ENCODE results near the gene BRCC3. TPM values are rescaled to one million over a fixed set of nuclear protein-coding genes. Genes with fewer than 3 reads are reported as not detected.
A peak's percentile ranks its signal among the peaks of the same experiment; 100 is the strongest.

BRCC3 gene
- total RNA-seq, 1 donor from 2014 or later: 31.4 TPM

DNA sequence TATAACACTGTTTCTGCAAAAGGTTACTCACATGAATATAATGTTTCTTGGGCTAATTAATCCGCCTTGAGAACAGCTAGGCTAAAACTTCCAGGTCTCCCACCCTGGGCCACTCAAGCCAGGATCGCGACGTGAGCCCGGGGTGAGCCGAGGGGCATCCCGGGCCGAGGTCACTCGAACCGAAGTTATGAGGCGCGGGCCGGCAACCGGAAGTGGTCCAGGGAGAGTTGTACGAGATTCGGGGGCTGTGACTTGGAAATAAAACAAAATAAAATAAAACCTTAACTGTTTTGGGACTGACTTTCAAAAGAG lies 689 bp upstream of the BRCC3 start:
- Mint-ChIP-seq H3K27me3 (ENCODE audit: low read depth) (no peaks in the 10 kb centered on the region), H3K9me3 (no peaks in the 10 kb centered on the region), H3K4me1 (peaks cover 36% of the 10 kb centered on the region), H3K27ac (ENCODE audit: unreplicated experiment) (peak overlapping the region; percentile 86), H3K36me3 (ENCODE audit: low read depth) (peaks cover 4% of the 10 kb centered on the region), H3K4me3 (peak overlapping the region; percentile 85)
- DNase-seq (ENCODE audit: low read depth, low spot score): no peak
- TF ChIP-seq, protein P1, sequence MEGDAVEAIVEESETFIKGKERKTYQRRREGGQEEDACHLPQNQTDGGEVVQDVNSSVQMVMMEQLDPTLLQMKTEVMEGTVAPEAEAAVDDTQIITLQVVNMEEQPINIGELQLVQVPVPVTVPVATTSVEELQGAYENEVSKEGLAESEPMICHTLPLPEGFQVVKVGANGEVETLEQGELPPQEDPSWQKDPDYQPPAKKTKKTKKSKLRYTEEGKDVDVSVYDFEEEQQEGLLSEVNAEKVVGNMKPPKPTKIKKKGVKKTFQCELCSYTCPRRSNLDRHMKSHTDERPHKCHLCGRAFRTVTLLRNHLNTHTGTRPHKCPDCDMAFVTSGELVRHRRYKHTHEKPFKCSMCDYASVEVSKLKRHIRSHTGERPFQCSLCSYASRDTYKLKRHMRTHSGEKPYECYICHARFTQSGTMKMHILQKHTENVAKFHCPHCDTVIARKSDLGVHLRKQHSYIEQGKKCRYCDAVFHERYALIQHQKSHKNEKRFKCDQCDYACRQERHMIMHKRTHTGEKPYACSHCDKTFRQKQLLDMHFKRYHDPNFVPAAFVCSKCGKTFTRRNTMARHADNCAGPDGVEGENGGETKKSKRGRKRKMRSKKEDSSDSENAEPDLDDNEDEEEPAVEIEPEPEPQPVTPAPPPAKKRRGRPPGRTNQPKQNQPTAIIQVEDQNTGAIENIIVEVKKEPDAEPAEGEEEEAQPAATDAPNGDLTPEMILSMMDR (conservative IDR thresholded peaks at IDR 0.05): no peak

DNA sequence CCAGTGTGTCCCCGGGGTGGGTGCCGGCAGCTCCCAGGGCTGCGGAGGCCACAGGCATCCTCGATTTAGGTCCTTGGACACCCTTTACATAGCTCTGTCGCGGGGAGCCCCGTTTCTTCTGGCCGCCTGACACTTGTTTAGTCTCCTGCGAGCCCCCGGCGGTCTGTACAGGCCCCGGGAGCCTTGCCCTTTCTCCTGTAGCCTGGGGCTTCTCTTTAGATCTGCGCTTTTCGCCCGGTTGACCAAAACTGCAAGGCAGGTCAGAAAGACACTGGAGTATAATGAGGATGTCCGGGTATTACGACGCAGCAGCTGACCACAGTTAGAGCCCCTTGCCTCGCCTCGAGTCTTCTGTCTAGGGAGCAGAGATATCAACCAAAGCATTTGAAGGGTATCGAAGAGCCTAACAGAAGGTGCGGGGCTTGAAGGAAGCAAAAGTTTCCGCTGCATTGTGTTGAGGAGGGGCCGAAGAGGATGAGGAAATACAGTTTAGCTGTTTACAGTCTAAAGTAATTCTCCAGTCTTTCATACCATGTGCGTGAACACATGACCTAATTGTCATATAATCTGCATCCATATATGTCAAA lies 479 bp downstream of the BRCC3 start:
- Mint-ChIP-seq H3K36me3 (ENCODE audit: low read depth) (peaks cover 4% of the 10 kb centered on the region), H3K27me3 (ENCODE audit: low read depth) (no peaks in the 10 kb centered on the region), H3K9me3 (no peaks in the 10 kb centered on the region), H3K4me3 (peak overlapping the region; percentile 94), H3K4me1 (peaks cover 36% of the 10 kb centered on the region), H3K27ac (ENCODE audit: unreplicated experiment) (peak overlapping the region; percentile 94)
- DNase-seq (ENCODE audit: low read depth, low spot score): peak; percentile 6
- TF ChIP-seq, protein P1 (conservative IDR thresholded peaks at IDR 0.05): no peak

DNA sequence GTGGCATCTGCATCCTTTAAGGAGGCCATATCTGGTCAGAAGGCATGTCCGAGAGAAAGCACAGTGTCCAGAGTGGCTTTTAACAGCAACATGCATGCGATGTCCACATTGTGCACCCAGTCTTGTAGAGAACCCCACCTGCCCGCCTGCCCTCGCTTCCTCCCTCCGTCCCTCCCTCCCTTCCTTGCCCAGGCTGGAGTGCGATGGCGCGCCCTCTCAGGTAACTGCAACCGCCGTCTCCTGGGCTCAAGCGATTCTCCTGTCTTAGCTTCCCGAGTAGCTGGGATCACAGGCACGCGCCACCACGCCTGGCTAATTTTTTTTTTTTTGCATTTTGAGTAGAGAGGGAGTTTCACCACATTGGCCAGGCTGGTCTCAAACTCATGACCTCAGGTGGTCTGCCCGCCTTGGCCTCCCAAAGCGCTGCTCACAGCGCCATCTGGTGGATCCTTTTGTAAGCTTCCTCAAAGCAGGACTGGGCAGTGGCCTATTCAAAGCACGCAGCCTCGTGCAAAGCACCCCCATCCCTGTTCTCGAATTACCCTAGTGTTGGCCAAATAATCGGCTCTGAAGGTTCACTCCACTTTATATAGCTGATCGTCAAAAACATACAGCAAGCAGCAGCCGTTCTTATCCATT lies 15.0 kb downstream of the BRCC3 start:
- no peaks in the 10 kb centered on the region for H3K27me3 Mint-ChIP-seq (ENCODE audit: low read depth)
- DNase-seq (ENCODE audit: low read depth, low spot score): peak; percentile 14
- H3K27ac Mint-ChIP-seq (ENCODE audit: unreplicated experiment): no peak overlapping the region
- peaks cover 6% of the 10 kb centered on the region for H3K9me3 Mint-ChIP-seq
- H3K36me3 Mint-ChIP-seq (ENCODE audit: low read depth): peaks cover 27% of the 10 kb centered on the region
- H3K4me3 Mint-ChIP-seq: no peak overlapping the region
- TF ChIP-seq, protein P1 (conservative IDR thresholded peaks at IDR 0.05): peak; percentile 56
- H3K4me1 Mint-ChIP-seq: no peaks in the 10 kb centered on the region

DNA sequence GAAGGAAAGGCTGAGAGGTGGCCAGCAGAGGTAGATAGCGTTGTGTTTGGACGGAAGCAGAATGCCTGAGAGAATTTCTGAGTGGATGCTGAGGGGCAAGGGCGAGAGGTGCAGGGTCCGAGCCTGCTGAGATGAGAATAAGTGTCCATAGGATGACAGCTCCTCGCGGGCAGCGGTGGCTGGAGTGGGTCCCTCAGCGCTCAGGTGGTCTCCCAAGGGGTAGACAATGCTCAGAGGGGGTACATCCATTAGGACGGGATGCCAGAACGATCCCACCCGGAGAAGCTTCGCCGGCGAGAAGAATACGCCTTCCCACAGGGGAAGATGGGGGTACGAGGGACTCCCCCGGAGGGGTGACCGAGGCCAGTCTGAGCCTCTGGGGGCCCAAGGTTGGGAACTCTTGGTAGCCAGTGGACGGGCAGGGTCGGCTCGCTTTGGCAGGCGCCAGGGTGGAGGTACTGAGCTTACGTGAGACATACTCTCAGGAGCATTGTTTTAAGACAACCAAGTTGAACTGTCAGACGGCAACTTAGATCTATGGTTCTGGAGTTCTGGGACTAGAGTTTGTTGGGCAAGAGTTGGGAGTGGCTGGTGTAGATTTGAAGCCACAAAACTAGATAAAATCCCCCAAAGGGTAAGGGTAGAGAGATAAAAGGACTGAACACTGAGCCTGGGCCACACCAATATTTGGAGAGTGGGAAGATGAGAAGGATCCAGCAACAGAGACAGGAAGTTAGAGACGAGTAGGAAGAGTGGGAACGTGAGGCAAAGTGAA lies 15.8 kb downstream of the BRCC3 start:
- Mint-ChIP-seq H3K27ac (ENCODE audit: unreplicated experiment) (no peak overlapping the region), H3K27me3 (ENCODE audit: low read depth) (no peaks in the 10 kb centered on the region), H3K4me1 (no peaks in the 10 kb centered on the region), H3K36me3 (ENCODE audit: low read depth) (peaks cover 24% of the 10 kb centered on the region), H3K9me3 (peaks cover 6% of the 10 kb centered on the region), H3K4me3 (no peak overlapping the region)
- TF ChIP-seq, protein P1 (conservative IDR thresholded peaks at IDR 0.05): no peak
- no peak for DNase-seq (ENCODE audit: low read depth, low spot score)

DNA sequence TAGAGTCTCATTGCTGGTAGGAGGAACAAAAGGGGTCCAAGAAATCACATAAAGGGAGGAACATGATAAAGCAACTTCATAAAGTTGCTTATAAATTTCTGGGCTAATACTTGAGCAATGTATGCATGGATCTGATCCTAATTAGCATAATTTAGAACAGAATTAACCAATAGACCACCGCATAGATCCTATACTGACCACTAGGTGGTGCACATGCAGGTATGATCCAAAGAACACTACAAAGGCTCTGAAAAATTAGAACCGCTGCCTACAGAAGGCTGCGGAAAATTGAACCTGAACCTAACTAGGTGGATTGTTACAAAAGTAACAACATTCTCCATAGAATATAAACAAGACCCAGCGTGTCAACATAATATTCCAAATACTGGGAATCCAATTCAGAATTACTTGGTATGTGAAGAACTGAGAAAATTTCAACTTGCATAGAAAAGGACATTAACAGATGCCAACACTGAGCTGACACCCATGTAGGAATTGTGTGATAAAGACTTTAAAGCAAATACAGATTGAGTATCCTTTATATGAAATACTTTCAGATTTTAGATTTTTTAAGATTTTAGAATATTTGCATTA lies 23.3 kb downstream of the BRCC3 start:
- Mint-ChIP-seq H3K4me1 (no peaks in the 10 kb centered on the region), H3K9me3 (no peaks in the 10 kb centered on the region)
- TF ChIP-seq, protein P1 (conservative IDR thresholded peaks at IDR 0.05): peak; percentile 70

More for the DNA sequence above, 23.3 kb downstream of the BRCC3 start:
- peaks cover 22% of the 10 kb centered on the region for H3K36me3 Mint-ChIP-seq (ENCODE audit: low read depth)
- no peak for DNase-seq (ENCODE audit: low read depth, low spot score)
- H3K27me3 Mint-ChIP-seq (ENCODE audit: low read depth): no peaks in the 10 kb centered on the region
- no peak overlapping the region for H3K4me3 Mint-ChIP-seq
- no peak overlapping the region for H3K27ac Mint-ChIP-seq (ENCODE audit: unreplicated experiment)

Data from neural crest cell (in vitro differentiated cells).